A673 (cell line): ENCODE data around the gene LRRC4C.

Experiments used
- EZH2 ChIP-seq: fragments of 200-600 bp; sonication (generic); IDR thresholded peaks from 2 replicates; pipeline ENCODE4 v1.6.1; 2017; ENCODE audit warnings: borderline replicate concordance, low read depth, mild to moderate bottlenecking, mixed read lengths, antibody characterized with exemption, low read length; ENCODE audit not compliant: poor library complexity, severe bottlenecking
- TF ChIP-seq, protein P1 (sequence below): fragments of 300-800, 200-600 bp; sonication (generic); conservative IDR thresholded peaks from 2 replicates; pipeline ENCODE4 v1.5.1; 2017; ENCODE audit warnings: low read depth, mild to moderate bottlenecking, antibody characterized with exemption, low read length, moderate library complexity, mixed read lengths

GRCh38 chr11:40407355-40407754 is 1052.1 kb downstream of the LRRC4C start:
- no peak for TF ChIP-seq EZH2
- TF ChIP-seq, protein P1, sequence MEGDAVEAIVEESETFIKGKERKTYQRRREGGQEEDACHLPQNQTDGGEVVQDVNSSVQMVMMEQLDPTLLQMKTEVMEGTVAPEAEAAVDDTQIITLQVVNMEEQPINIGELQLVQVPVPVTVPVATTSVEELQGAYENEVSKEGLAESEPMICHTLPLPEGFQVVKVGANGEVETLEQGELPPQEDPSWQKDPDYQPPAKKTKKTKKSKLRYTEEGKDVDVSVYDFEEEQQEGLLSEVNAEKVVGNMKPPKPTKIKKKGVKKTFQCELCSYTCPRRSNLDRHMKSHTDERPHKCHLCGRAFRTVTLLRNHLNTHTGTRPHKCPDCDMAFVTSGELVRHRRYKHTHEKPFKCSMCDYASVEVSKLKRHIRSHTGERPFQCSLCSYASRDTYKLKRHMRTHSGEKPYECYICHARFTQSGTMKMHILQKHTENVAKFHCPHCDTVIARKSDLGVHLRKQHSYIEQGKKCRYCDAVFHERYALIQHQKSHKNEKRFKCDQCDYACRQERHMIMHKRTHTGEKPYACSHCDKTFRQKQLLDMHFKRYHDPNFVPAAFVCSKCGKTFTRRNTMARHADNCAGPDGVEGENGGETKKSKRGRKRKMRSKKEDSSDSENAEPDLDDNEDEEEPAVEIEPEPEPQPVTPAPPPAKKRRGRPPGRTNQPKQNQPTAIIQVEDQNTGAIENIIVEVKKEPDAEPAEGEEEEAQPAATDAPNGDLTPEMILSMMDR = no peak
